Hematopoietic multipotent progenitor cell treated with erythropoietin and hydrocortisone succinate and interleukin-3 and kit ligand, for 15 days (in vitro differentiated cells): ENCODE measurements around the gene OTP.

ENCODE experiments used
- DNase-seq: peaks from one replicate; pipeline ENCODE4 v3.0.0-alpha.2; 2015; ENCODE audit warnings: low spot score

Gene OTP

DNA sequence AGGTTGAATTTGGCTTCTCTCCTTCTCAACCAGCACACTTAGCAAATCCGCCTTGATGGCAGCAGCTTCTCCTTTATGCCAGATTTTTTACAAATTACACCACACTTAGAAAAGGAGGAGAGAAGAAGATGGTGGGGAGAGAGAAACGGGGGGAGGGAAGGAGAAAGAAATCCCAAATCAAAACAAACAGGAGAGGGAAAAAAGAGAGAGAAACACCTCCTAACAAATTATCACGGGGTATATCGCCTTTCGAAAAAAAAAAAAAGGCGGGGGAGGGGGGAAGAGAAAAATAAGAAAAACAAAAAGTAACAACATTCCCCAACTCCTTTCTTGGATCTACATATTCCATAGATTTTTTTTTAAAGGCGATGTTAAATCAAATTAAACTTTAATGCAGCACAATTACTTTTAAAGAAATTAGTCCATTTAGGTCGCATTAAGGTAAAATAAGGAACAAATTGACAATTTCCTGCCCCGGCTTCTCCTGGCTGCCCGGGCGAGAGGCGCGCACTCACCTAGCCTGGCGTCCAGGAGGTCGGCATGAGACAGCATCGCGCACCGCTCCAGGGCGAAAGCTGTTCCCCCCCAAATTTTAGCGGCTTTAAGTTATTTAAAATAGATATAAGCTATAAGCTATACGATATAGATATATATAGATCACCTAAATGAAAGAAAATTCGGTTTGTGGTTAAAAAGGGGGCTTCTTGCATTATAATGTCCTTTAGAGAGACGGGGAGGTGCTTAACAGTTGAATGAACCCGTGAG, at the start of gene OTP:
TSS of gene OTP (minus strand) at position 716 of the 765 bp plus-strand sequence. CDS start at position 552, 164 bp downstream.
- DNase-seq: no peak

DNA sequence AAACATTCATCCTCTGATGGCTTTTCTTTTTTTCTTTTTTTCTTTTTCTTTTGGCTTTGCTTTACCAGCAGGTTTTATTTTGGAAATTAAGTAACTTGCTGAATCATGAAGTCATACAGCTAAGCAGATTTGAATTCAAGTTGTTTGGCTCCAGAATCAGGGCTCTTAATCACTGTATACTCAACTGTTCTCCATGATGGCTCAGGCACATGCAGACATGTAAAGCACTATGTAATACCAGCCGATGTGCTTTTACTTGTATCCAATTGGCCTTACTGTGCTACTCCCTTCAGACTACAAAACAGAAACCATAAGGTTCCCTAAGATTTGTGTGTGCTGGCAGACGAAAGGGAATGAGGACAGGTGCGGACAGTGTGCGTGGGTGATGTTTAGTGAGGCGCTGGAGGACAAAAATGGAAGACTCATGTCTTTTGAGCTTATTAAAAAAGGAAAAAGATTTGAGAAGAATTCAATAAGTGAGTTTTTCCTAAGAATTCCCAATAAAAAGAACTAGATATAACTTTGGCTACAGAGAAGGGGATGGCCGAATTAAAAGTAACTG, 44.7 kb upstream of the OTP start:
- no peak for DNase-seq

DNA sequence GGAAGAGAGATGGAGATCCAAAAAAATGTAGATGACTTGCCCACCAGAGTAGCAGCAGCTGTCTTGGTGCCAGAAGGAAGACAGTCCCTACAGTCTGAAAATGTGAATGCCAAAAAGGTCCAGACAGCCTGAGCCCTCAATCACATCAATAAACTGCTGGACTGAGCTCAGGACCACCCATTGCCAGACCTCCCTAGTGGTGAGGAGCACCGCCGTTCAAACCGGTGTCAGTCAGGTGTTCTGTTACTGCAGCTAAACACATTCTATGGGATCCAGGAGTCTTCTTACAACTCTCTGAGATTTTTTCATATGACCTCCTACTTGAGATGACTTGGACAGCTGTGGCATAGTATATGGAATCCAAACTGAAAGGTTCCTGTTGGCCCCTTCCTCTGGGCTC, 32.0 kb upstream of the OTP start:
- no peak for DNase-seq

DNA sequence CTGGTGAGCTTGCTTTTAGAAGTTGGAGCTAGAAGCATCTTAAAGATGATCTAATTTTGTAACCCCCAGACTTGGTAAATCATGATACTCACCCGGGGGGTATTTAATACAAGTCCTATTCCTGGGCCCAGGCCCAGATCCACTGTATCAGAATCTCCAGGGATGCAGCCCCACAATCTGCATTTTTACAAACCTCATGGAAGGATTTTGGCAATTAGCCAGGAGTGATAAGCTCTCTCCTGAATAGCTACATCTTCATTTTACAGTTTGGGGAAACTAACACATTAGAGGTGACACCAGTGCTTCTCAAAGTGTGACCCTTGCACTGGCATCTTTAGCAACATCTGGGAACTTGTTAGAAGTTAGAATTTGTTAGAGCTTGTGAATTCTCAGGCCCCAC, 31.2 kb upstream of the OTP start:
- DNase-seq: peak; percentile 15

DNA sequence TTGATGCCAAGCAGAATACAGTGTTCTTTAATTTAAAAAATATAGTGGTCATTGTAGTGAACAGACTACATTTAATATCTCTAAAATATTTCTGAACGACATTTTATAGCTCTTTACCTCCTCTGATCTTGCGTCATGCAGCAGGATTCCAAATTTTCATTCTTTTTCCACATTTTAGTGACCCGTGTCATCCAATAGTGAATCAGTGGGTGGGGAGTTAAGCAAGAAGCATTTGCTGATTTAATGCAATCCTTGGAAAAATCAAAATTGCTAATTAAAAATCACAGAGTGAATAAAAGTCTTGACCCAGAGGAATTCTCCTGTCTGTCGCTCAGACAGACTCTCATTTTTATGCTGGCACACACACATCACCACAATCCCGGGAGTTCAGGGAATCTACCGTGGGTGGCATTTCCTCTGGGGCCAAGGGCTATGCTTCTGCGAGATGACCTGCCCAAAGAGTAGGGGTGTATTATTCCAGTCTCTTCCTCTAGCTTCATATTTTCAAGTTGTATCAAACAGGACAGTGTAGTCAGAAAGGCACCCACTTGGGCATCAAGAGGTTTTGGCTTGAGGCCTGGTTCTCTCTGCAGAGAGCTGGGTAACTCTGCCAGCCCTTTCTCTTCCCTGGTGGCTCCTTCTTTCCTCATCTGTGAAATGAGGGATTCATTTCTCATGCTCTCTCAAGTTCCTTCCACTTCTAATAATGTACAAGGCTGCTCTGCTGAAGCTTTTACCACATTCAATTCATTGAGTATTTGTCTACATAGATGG, 24.8 kb upstream of the OTP start:
- no peak for DNase-seq

DNA sequence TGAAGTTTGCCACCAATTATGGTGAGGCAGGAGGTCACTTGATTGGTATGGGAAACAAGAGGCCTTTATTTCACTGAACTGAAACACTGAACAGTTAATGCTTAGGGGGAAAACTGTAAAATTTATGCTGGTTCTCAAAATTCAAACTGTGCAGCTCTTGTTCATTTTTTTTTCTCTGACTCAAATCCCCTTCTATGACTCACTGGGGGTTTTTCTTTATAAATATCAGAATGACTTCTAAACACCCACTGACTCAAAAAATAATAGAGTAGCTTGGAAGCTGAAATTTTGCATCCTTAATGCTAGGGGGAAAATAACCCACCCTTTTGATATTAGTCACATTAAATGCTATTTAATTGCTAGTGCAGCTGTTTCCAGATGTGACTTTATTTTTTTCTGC, 24.1 kb upstream of the OTP start:
- no peak for DNase-seq

DNA sequence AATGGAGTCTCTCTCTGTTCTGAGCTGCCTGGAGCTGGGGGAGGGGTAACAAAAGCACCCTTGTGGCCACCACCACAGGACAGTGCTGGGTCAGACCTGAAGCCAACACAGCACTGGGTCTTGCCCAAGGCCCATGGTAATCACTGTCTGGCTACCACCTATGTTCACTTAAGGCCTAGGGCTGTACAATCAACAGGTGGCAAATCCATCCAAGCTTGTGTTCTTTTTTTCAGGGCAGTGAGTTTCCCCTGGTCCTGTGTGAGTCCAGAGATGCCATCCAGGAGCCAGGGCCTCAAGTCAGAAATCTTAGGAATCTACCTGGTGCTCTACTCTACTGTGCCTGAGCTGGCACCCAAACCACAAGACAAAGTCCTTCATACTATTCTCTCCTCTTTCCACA, 20.1 kb upstream of the OTP start:
- no peak for DNase-seq

DNA sequence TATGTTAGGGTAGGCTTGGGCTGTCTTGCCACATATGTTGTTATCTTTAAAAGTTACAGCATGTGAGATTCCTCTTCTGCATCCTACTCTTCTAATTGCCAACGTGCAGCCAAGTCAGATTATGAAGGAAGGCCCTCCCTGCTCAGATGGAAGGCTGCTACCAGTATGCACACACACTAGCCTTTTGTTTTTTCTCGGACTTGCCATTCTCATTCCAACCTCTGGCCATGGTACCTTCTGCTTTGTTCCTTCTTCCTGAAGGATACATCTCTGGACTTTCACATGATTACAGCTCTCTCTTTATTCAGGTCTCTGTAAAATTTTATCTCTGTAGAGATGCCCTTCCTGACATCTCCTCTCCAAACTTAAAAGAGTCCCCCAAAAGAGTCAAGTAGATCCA, 12.8 kb upstream of the OTP start:
- DNase-seq: no peak

DNA sequence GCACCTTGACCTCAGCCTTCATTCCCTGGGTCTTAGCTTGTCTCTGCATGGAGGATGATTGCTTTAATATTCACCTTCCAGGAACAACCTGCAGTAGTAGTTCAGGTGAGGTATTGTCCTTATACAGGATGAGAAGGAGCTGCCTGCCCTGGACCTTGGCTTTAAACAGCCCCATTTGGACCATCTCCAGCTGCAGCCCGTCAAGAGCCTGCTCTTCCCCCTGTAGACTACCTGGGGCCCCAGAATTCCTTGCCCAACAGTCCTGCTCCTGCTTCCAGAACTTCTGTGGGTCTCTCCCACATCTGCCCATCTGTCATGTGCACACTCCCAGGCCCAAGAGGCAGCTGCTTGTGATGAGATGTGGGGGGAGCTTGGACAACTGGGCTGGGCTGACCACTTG, 12.2 kb upstream of the OTP start:
- no peak for DNase-seq

DNA sequence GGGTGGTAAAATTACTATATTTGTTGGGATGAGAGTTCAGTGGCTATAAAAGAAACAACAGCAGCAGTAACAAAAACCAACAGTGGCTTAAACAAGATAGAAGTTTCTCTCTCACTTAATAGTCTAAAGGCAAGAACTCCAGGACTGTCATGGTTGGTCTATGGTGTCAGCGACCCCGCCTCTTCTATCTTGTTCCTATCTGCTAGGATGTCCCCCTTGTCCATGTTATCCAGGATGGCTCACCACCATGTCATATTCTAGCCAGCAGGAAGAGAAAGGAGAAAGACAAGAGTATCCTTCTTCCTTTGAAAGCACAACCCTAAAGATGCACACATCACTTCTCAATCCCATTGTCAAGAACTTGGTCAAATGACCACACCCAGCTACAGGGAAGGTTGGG, 11.3 kb upstream of the OTP start:
- no peak for DNase-seq

DNA sequence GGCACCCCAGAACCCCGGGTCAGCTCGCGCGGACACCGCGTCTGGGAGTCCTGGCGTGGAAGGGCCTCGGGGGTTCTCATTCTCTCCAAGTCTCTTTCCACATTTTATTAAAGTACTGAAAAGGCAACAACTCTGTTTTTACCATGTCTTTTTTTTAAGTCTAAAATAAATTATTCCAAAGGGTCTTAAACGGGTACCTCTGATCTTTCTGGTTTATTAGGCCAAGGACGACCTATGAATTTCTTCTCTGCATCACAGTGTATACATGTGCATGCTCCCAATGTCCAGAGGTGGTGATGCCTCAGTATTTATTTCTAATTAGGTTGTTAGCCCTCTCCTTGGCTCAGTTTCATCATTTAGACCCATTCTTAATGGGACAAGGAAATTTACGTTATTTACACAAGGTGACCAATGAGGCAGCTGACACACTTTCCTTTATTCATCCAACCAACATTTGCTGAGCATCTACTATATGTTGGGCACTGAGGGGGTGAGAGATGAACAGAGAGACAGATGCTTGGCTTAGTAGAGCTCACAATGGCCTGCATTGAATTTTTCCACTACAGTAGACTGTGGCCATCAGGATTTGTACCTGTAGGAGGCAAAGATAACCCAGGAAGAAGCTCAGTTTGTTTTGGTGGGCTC, 7.6 kb upstream of the OTP start:
- no peak for DNase-seq

DNA sequence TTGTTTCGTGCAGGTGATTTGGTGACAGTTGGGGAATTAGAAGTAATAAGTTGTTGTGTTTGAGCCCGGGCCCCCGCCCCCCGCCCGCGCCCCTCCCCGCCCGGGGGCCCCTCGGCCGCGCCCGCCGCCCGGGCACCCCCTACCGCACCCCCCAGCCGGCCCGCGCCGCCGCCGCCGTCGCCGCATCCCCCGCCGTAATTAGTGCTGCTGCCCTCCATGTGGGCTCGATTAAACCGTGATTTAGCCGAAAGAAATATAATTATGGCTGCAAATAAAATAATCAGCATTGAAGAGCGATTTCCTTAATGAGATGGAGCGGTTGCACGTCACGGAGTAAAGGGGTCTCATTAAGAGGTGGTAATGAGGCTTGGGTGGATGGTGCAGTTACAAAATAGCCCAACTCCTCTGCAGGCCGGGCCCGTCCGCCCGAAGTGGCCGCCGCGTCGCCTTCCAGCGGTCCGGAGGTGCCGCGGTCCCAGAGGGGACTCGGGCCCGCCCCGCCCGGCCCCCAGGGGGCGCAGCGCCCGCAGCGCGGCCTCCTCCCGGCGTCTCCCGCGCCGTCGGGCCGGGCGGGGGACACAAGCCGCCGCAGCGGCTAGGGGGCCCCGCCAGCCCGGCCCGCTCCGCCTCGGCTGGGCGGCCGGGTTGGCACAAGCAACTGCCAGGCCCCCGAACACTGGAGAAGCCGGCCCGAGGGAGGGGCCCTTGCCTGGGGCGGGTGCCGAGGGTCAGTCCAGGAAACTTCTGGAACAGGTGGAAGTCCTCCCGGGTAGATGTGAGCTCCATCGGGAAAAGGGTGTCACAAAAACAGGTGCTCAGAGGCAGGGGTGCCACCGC, 6.9 kb upstream of the OTP start:
- DNase-seq: peak; percentile 39

DNA sequence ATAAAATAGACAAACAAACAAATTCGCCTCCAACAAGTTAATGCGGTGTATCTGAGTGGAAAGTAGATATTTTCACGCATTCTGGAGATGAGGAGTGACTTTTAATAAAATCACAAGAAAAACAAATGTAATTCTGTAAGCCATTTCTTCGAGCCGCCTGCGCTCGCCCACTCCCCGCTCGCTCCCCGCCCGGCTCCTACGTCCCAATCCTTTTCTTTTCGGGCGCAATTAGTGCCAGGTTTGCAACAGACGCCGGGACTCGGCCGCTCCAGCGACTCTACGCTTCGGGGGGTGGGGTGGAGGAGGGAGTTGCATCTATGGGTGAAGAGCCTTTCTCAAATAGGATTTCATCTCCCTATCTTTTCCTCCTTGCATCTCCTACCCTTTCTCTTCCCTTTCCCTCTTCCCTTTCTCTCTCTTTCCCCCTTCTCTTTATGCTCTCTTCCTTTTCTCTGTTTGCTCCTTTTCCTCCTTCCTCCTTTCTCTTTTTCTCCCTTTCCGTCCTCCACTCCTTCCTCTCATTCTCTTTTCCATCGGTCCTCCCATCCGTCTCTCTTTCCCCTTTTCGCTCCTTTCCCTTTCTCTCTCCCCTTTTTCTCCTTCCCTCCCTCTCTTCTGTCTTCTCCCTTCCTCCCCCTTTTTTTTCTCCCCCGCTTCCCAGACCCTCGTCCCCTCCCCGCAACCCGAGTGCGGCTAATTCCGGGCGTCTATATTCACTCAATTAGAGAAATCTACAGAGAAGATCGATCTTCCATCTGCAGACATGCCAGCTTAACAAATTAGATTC, 6.1 kb upstream of the OTP start:
- no peak for DNase-seq

DNA sequence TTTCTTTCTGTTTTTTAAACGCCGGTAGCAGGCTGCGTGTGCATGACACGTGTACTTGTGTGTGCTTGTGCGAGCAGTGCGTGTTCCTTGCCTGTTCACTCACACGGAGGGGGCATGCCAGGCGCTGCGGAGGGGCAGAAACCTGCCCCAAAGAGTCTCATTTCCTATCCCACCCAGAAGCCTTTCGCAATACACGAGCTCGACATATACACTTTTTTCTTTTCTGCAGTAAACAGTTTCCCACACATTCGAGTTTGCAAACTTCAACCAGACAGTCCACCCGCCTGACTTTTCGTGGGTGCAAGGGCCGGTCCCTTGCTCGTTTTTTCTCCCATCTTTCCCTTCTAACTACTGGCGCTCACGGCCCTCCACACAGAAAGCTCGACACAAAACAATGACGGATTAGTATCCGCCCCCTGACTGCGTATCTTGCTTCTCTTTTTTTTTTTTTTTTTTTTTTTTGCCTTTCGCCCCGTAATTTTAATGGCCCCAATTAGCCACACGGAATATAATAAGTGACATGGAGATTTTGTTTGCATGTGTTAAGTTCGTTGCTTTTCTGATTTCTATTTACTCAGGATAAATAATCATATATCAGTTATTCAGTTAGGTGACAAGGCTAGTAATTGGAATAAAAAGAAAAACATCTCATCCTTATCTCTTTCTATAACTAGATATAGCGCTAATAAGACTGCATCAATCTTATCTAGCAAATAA, 5.3 kb upstream of the OTP start:
- no peak for DNase-seq

DNA sequence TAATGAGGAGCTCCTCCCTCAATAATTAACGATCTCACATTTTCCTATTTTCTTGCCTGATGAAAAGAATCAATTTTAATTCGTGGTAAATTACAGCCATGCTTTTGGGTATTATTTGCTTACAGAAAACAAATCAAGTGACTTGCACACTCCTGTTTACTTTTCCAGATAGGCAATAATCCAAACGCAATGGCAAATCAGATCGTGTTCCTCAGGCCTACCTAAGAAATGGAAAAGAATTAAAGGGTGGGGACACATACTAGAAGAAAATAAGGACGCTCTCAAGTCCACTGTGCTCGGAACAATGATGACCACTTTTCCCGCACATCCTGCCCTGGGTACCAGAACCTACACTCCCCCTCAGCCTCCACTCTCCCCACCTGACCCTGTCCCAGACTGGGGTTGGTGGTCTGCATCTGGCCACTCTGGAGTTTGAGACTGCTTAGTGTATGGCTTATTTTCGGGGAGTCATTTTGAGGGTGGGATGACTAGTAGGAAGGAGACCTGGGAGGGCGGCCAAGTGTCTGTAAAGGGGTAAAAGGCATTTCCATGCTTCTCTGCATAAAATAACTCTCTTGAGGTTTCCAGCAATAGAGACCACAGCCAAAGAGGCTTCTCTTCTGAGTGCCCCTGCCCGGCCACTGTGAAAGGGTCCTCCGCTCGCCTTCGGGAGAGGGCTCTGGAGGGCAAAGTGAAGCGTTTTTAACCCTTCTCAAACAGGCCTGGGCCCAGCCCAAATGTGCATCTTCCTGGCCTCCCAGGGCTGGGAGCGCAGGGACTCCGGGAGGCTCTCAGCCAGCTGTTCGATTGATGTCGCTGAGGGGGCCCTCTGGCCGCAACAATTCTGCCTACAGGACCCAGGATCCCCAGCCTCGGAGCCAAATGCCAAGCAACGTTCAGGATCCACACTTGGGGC, 4.5 kb upstream of the OTP start:
- no peak for DNase-seq

DNA sequence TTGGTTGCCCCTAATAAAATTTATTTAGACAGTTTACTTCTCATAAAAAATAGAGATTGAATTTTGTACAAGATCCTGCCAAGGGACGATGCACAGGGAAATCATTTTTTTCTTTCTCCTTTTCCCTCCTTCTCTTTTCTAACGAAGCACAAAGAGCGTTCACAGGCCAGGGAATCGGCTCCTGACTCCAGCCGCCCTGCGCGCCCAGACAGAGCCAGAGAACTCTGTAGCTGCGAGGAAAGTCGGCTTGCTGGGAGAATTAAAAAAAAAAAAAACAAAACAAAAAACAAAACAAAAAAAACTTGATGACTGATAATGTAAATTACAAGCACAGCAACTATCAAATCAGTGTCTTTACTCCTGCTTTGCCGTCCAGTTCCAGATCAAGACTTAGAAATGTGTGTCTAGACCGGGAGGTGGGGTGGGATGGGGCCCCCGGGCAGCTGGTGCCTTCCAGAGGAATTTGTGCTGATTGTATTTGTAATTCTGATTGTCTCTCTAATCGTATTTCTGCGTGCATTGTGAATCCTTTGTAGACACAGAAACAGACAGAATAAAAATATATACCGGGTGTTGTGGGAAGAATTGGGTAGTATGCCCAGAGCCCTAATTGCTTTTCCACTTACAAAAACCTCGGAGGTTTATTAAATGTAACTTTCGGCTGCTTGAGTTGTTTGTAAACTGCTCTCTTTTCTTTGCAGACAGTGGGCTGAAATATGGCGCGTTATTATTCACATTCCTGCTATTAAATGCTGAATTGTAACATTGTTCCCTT, 3.6 kb upstream of the OTP start:
- DNase-seq: no peak

DNA sequence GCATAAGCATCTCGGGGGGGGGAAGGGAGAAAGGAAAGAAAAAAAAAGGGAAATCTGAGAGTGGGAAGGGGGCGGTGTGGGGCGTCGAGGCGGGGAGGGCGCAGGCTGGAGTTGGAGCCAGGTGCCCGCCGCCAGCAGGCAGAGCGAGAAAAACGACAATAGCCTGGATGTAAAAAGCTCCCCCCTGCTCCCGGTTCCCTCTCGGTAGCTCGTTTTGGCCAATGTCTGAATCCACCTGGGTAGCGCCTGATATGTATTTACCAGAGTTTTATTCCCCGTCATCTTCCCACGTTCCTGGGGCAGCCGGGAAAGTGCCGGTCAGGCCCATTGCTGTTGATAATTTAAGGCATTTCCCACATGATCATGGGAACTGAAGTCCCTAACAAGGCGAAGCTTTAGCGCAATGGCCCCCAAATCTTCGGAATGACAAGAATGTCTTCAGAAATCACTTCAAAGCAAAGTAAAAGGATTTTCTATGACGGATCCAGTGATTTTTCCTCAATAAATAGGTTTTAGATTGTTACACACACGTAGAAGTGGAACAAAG, 3.0 kb upstream of the OTP start:
- no peak for DNase-seq
